Small intestine (tissue), 7 donors: ENCODE data around the gene POLD1. TPM values are rescaled to one million over a fixed set of nuclear protein-coding genes. Genes with fewer than 3 reads are reported as not detected.
"Not testable (repeated sequence)": the region's sequence is repeated elsewhere in the genome, so short reads cannot be mapped to it uniquely, and the experiment has no call there.

Experiments used
- DNase-seq, 2 donors: peaks; one replicate each; pipeline versions ENCODE4 v3.0.0 to v3.0.0-alpha.2; 2013
- FAIRE-seq: peaks from 2 replicates; lab custom pipeline; 2012; peaks lifted over from hg19 to GRCh38; lab: Jason Lieb, UNC
- H3K27ac ChIP-seq, 3 donors: one replicate each; pipeline ENCODE4 v1.5.1; 2013; ENCODE audit warnings: low read length in 2 of 3, mild to moderate bottlenecking in 2 of 3, control low read depth in 1 of 3, inconsistent platforms in 1 of 3, low read depth in 1 of 3, moderate library complexity in 1 of 3
- H3K27me3 ChIP-seq, 3 donors: one replicate each; pipeline ENCODE4 v1.6.1; 2013; ENCODE audit warnings: low read length in 3 of 3, inconsistent platforms in 1 of 3; ENCODE audit not compliant: control insufficient read depth in 3 of 3, insufficient read depth in 3 of 3
- H3K36me3 ChIP-seq, 3 donors: one replicate each; pipeline ENCODE4 v1.6.1; 2013; ENCODE audit warnings: low read length in 3 of 3, inconsistent platforms in 1 of 3, low read depth in 1 of 3, mild to moderate bottlenecking in 1 of 3, moderate library complexity in 1 of 3; ENCODE audit not compliant: control insufficient read depth in 3 of 3, insufficient read depth in 2 of 3
- H3K4me1 ChIP-seq, 3 donors: one replicate each; pipeline ENCODE4 v1.6.1; 2013; ENCODE audit warnings: low read length in 2 of 3, inconsistent platforms in 1 of 3, low read depth in 1 of 3, mild to moderate bottlenecking in 1 of 3, moderate library complexity in 1 of 3; ENCODE audit not compliant: control insufficient read depth in 3 of 3, insufficient read depth in 2 of 3
- H3K4me3 ChIP-seq, 3 donors: one replicate each; pipeline ENCODE4 v1.5.1; 2013; ENCODE audit warnings: low read length in 3 of 3, control low read depth in 1 of 3, inconsistent platforms in 1 of 3, low read depth in 1 of 3, mild to moderate bottlenecking in 1 of 3, moderate library complexity in 1 of 3
- H3K9me3 ChIP-seq, 2 donors: one replicate each; pipeline ENCODE4 v1.6.1; 2013; ENCODE audit warnings: low read depth in 1 of 2, low read length in 1 of 2; ENCODE audit not compliant: control insufficient read depth in 2 of 2, insufficient read depth in 1 of 2
- WGBS, 3 donors: extraction: QIAGEN DNeasy Blood & Tissue Kit; methylation state at CpG; one replicate each; pipeline ENCODE4 v1.1.7; 2013; 5-methylcytosine and 5-hydroxymethylcytosine counted together
- polyA plus RNA-seq, 4 donors: library from polyadenylated mRNA; stranded (reverse) in 3 of 4; unstranded in 1 of 4; fragments of 200-250 nt in 3 of 4; fragments of 120-200 nt in 1 of 4; gene quantifications; one replicate each; pipeline versions ENCODE4 v1.2.1 to v1.2.3, GENCODE V29; 2013
- donor health status: healthy with polysubstance abuse.
- donor health status: control.
- donor health status: control.
- donor health status: Bipolar disorder and iron deficiency.
- donor health status: healthy.

Gene POLD1
- polyA plus RNA-seq, 4 donors, result 25.0 to 34.0 (median 30.6) TPM

- H3K27me3 ChIP-seq, result peaks cover under 1 to 6% (median 5%) of the 10 kb centered on the region in 3 donors
- H3K4me3 ChIP-seq, result no peak overlapping the region
- no peak for FAIRE-seq
- H3K9me3 ChIP-seq, result no peaks in the 10 kb centered on the region
- WGBS, 3 donors, result 88 to 92% (median 91%) methylated on average over 5 of the region's 5 CpGs
- no peak for DNase-seq
- H3K27ac ChIP-seq, result no peak overlapping the region
- no peaks in the 10 kb centered on the region for H3K36me3 ChIP-seq
- no peaks in the 10 kb centered on the region for H3K4me1 ChIP-seq
Measured at GRCh38 chr19:50437862-50438449, 53.8 kb downstream of the POLD1 start.

GRCh38 chr19:50439130-50439529, 55.0 kb downstream of the POLD1 start:
- not testable (repeated sequence) for H3K27me3 ChIP-seq, H3K4me1 ChIP-seq, DNase-seq, FAIRE-seq, H3K9me3 ChIP-seq, H3K36me3 ChIP-seq, H3K4me3 ChIP-seq, H3K27ac ChIP-seq
- WGBS, 3 donors, result 76 to 81% (median 81%) methylated on average over 2 of the region's 2 CpGs

GRCh38 chr19:50444059-50444458, 59.9 kb downstream of the POLD1 start:
- H3K27ac ChIP-seq, result no peak overlapping the region
- WGBS, 3 donors, result 64 to 82% (median 70%) methylated on average over 1 of the region's 1 CpG
- no peaks in the 10 kb centered on the region for H3K4me1 ChIP-seq
- H3K27me3 ChIP-seq, result no peaks in the 10 kb centered on the region
- FAIRE-seq, result no peak
- H3K36me3 ChIP-seq, result no peaks in the 10 kb centered on the region
- DNase-seq, result no peak
- peaks cover 0 to 5% of the 10 kb centered on the region in 2 donors for H3K9me3 ChIP-seq
- no peak overlapping the region for H3K4me3 ChIP-seq

GRCh38 chr19:50447053-50447452, 62.9 kb downstream of the POLD1 start:
- Histone ChIP-seq H3K36me3 (no peaks in the 10 kb centered on the region), H3K4me3 (no peak overlapping the region), H3K27ac (no peak overlapping the region), H3K9me3 (peaks cover 0 to 5% of the 10 kb centered on the region in 2 donors), H3K4me1 (no peaks in the 10 kb centered on the region), H3K27me3 (peaks cover 0 to 3% (median 0%) of the 10 kb centered on the region in 3 donors)
- DNase-seq, result no peak
- FAIRE-seq, result no peak
- 80 to 89% (median 85%) methylated on average over 5 of the region's 5 CpGs for WGBS, 3 donors

- FAIRE-seq (no peak), DNase-seq (no peak)
- no peaks in the 10 kb centered on the region for H3K4me1 ChIP-seq
- peaks cover 0 to 3% (median 0%) of the 10 kb centered on the region in 3 donors for H3K27me3 ChIP-seq
- no peak overlapping the region for H3K27ac ChIP-seq
- 94 to 95% (median 95%) methylated on average over 10 of the region's 10 CpGs for WGBS, 3 donors
- no peak overlapping the region for H3K4me3 ChIP-seq
- H3K9me3 ChIP-seq, result peaks cover 0 to 5% of the 10 kb centered on the region in 2 donors
- H3K36me3 ChIP-seq, result no peaks in the 10 kb centered on the region
Measured at GRCh38 chr19:50447750-50448149, 63.6 kb downstream of the POLD1 start.

GRCh38 chr19:50449236-50449899, 65.2 kb downstream of the POLD1 start:
- H3K36me3 ChIP-seq, result no peaks in the 10 kb centered on the region
- H3K4me3 ChIP-seq, result no peak overlapping the region
- H3K27me3 ChIP-seq, result peaks cover 0 to 3% (median 0%) of the 10 kb centered on the region in 3 donors
- H3K9me3 ChIP-seq, result peaks cover 0 to 5% of the 10 kb centered on the region in 2 donors
- 50 to 73% (median 63%) methylated on average over 14 of the region's 14 CpGs for WGBS, 3 donors
- no peak for FAIRE-seq
- no peak for DNase-seq
- H3K27ac ChIP-seq, result no peak overlapping the region
- H3K4me1 ChIP-seq, result no peaks in the 10 kb centered on the region

- H3K4me1 ChIP-seq, result no peaks in the 10 kb centered on the region
- DNase-seq (no peak), FAIRE-seq (no peak)
- H3K4me3 ChIP-seq, result no peak overlapping the region
- peaks cover 0 to 5% of the 10 kb centered on the region in 2 donors for H3K9me3 ChIP-seq
- H3K27ac ChIP-seq, result no peak overlapping the region
- peaks cover 0 to 3% (median 0%) of the 10 kb centered on the region in 3 donors for H3K27me3 ChIP-seq
- WGBS, 3 donors, result 53 to 60% (median 56%) methylated on average over 30 of the region's 30 CpGs
- H3K36me3 ChIP-seq, result no peaks in the 10 kb centered on the region
Measured at GRCh38 chr19:50450369-50451222, 66.4 kb downstream of the POLD1 start.

GRCh38 chr19:50451223-50451534, 67.0 kb downstream of the POLD1 start:
- WGBS, 3 donors, result 21 to 36% (median 34%) methylated on average over 9 to 13 of the region's 13 CpGs

More at GRCh38 chr19:50451223-50451534, 67.0 kb downstream of the POLD1 start:
- H3K27me3 ChIP-seq, result peaks cover 0 to 3% (median 0%) of the 10 kb centered on the region in 3 donors
- H3K36me3 ChIP-seq, result no peaks in the 10 kb centered on the region
- no peak for FAIRE-seq
- H3K9me3 ChIP-seq, result peaks cover 0 to 5% of the 10 kb centered on the region in 2 donors
- no peak overlapping the region for H3K27ac ChIP-seq
- no peaks in the 10 kb centered on the region for H3K4me1 ChIP-seq
- no peak overlapping the region for H3K4me3 ChIP-seq
- no peak for DNase-seq
